Spleen (tissue), 7 donors: Measurements from ENCODE around the gene TBX2.

Experiments
- CTCF ChIP-seq, 11 experiments: fragments of 200-600 bp in 7 of 11; fragments of 450-650 bp in 4 of 11; sonication (generic) in 4 of 11; IDR thresholded peaks in 8 of 11; conservative IDR thresholded peaks in 3 of 11; 1 replicate in 7 of 11; 2 replicates in 4 of 11; pipeline versions ENCODE4 v1.4.0 to v1.8.0; 2016 to 2021; ENCODE audit warnings: antibody characterized with exemption in 11 of 11, inconsistent platforms in 4 of 11, mild to moderate bottlenecking in 1 of 11
- POLR2AphosphoS5 ChIP-seq, 3 donors: sonication (generic); formaldehyde crosslinking; IDR thresholded peaks; one replicate each; pipeline ENCODE4 v1.5.1; 2017; ENCODE audit warnings: antibody characterized with exemption in 3 of 3
- donor health status: DM: no; HTN: no; CAD: no; lungs with moderate emphysema.
- donor health status: DM: no; HTN: no; CAD: no.
- donor health status: DM: no; HTN: no; CAD: no.

DNA sequence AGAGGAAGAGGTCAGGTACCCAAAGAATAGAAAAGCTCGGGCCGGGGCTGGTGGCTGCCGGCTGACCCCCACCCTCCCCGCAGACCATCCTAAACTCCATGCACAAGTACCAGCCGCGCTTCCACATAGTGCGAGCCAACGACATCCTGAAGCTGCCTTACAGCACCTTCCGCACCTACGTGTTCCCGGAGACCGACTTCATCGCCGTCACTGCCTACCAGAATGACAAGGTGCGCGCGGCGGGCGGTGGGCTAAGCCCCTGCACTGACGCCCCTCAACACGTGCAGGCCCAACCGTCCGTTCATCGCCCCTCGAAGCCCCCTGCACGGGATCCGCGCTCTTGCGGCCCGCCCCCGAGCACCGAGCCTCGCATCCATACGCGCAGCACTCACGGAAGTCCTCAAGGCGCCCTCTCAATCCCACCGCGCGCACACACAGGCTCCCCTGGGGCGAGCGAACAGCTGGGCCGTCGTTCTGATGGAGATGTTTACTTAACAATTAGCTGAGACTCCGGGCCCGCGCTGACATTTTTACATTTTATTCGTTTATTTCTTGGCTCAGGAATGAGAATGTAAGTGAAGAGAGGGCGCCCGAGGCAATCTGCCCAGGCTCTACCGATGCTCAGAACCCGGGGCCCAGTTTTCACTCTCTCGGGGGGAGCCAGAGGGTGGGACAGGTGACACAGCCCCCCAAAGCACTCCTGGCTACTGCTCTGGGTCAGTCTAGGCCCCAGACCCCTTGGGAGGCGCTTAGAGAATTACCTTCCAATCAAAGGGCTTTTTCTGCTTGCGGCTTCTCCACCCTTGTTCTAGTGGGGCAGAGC lies 3.5 kb downstream of the TBX2 start:
- TF ChIP-seq CTCF (IDR thresholded peaks at IDR 0.05 in 8 of 11, conservative IDR thresholded peaks at IDR 0.05 in 3 of 11) (no peak), POLR2AphosphoS5 (IDR thresholded peaks at IDR 0.05) (peak in 2 of 3 donors; percentile 46 to 63)
